GM18498 (cell line): ENCODE measurements around the gene EPHA10.
"Not testable (repeated sequence)": the region's sequence is repeated elsewhere in the genome, so short reads cannot be mapped to it uniquely, and the experiment has no call there.

Experiments
- ATAC-seq: cut with Tn5 transposase; IDR thresholded peaks from one replicate; pipeline ENCODE4 v1.9.1; 2021; ENCODE audit warnings: mild to moderate bottlenecking, moderate library complexity; ENCODE audit not compliant: unreplicated experiment

Gene EPHA10

DNA sequence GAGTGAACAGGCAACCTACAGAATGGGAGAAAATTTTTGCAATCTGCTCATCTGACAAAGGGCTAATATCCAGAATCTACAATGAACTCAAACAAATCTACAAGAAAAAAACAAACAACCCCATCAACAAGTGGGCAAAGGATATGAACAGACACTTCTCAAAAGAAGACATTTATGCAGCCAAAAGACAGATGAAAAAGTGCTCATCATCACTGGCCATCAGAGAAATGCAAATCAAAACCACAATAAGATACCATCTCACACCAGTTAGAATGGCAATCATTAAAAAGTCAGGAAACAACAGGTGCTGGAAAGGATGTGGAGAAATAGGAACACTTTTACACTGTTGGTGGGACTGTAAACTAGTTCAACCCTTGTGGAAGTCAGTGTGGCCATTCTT lies 6.5 kb upstream of the EPHA10 start:
- not testable (repeated sequence) for ATAC-seq

DNA sequence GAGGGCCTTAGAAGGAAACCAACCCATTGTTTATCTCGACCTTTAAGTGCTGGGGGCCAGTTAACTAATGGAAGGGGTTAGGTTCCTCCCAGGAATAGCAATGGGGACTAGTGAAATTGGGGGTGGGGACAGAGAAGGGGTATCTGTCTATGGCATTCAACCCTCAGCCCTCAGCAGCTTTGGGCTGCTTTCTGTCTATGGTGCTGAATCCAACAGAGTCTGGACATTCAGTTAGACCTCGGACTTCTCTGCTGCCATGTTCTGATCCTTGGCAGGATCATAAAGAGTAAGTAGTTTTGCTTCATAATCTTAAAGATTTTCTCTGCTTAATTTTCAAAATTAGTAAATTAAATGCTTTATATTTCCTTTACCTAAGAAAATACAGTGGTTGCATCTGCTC lies 2.6 kb upstream of the EPHA10 start:
- no peak for ATAC-seq

DNA sequence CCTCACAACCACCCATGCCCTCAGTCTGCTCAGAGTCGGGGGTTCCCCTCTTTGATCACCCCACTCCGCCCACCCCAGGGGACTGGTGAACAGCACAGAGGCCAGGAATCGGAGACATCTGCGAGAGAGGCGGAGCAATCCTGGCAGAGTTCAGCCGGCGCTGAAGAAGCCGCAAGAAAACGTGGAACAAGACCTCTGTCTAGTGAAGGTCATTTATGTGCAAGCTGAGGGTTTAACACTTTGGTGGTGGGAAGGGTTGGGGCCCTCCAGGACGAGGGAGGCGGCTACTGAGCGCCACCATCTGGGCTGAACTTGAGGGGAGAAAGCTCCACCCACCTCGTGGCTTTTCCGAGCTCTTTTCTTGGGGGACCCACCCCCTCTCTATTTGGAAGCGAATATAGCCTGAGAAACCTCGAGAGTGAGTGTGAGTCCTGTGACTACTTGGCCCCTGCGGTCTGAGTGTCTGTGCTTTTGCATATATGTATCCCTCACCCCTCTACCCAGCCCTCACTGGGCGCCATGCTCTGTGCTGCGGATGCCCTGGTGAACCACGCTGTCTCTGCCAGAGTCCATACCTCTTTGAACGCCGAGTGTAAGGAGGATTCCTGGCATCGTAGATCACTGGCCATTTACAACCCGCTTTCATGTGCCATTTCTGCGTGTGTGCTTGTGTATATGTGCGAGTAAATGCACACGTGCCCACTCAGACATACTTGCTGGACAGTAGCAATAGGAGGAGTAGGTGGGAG lies 1.2 kb upstream of the EPHA10 start:
- ATAC-seq: no peak

DNA sequence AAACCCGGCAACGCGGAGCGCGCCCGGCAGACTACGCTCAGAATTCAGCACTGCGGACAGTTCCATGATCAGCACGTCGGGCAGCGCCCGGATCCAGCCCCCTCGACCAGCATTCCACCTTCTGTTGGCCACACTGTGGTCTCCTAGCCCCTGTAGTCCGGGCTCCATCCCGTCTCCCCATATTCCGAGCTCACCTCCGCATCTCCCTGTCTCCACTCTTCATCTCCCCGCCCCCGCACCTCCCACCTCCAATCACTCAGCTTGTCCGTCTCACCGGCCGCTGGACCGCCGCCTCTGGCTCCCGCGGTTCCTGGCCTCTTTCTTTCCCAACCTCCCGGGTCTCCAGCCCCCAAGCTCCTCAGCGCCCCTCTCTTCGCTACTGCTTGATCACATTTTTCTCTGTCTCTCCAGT lies 500 bp downstream of the EPHA10 start:
- no peak for ATAC-seq

DNA sequence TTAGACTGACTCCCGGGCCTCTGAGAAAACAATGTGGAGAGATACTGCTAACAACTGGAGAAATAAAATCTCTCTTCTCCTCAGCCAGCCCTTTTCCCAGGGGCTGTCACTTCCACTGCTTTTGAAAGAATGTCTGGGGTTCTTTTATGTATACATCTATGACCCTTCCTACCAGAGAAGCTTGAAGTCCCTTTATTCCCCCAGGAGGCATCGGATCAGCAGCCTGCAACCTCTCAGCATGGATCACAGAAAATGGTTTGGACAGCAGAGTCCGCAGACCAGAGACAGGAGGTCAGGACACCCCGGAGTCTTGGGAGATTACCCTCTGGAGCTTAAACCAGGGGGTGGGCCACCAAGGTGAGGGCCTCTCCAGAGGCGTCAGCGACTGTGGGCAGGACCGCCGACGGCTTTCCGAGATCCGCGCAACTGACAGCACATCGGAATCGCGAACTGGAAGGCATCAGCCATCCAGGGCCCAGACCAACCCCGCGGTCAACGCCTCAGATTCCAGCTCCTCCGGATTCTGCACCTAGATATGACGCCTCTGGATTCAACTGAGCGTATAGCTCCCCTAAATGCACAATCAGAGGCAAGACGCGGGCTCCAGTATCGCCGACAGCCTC lies 1.0 kb downstream of the EPHA10 start:
- ATAC-seq: no peak

DNA sequence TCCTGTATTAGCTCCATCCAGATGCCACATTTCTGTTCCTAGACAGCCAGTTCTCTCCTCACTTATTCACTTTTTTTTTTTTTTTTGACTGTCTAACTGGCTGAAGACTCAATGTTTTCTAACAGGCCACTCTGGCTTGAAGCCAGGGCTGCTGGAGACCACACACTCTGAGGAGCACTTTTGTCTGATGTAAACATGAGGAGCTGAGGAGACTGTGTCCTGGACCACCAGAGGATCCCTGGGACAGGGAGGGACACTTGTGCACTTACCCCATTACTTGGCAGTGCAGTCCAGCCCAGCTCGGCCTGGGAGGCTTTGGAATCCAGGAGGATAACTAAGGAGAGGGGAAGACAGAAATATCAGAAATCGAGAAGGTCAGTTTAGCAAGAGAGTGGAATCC lies 2.4 kb downstream of the EPHA10 start:
- ATAC-seq: no peak

DNA sequence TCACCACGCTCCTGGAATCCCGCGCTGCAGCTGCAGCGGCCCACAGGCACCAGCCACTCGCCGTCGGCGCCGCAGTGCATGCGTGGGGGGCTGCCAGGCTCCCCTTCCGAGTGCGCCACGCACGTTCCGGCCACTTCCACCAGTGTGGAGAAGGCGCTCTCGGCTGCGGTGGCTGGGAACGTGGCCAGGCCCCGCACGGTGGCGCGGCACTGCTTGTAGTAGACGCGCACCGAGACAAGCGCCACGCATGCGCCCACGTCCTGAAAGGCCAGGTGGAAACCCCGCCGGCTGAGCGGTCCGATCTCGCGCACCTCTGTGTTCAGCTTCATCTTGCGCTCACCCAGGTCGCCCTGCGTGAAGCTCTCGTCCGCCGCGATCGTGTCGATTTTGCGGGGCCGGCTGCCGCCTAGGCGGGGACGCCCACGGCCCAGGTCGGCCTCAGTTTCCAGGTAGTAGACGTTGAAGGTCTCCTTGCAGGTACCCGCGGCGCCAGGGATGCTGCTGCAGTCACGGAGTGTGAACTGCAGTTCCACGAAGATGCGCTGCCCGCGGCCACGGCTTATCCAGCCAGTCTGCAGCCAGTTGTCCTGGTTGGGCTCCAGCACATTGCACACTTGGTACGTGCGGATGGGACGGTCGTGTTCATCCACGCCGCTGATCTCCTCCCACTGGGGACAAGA lies 3.4 kb downstream of the EPHA10 start:
- no peak for ATAC-seq

DNA sequence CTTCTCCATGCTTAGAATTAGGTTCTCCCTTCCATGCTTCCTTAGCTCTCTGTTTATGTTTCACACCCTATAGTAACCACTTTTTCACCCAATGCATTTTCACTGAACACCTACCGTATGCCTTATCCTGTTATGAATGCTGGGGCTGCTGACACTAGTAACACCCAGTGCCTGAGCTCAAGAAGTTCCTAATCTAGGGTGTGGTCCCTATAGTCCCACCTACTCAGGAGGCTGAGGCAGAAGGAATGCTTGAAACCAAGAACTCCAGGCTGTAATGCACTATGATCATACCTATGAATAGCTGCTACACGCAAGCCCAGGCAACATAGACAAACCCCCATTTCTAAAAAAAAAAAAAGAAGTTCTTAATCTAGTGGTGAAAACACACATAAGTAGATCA lies 5.5 kb downstream of the EPHA10 start:
- no peak for ATAC-seq

DNA sequence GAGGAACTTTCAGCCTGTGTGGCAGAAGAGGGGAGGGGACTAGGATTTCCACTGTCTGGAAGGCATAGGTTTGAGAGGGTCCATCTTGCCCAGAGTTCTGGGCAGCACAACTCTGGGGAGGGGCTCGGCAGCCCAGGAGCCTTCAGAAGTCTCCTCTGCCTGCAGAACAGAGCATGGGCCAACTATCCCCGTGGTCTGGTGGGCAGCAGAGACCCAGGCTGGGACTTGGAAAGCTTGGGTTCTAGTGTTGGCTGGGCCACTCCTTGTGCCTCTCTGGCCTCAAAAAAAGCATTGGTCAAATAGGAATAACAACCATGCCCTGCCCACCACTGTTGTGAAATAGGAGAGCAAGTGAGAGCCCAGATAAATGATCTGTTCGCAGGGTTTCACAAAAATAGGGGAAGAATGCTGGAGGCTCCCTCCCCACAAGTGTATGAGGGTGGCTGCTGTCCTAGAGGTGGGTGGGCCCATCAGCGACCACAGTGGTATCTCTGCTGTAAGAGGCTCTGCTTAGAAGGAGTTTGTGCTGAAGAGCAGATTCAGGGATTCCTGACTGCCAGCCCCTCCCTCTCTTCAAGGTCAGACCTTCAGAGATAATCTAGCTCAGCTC lies 8.9 kb downstream of the EPHA10 start:
- ATAC-seq: no peak

DNA sequence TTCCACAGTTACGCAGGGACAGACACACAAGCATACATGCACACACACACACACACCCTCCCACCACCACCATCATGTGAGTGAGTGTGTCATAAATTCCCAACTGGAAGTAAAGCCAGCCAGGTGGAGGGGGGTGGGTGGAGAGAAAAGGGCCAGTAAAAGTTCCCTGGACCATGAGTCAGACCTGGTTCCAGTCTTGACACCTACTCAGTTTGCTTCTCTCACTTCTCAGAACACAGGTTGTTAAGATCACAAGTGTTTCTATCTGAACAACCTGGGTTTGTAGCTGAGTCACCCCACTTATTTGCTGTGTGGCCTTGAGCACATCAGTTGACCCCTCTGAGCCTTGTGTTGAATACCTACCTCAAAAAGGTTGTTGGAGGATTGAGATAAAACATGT lies 9.6 kb downstream of the EPHA10 start:
- no peak for ATAC-seq

DNA sequence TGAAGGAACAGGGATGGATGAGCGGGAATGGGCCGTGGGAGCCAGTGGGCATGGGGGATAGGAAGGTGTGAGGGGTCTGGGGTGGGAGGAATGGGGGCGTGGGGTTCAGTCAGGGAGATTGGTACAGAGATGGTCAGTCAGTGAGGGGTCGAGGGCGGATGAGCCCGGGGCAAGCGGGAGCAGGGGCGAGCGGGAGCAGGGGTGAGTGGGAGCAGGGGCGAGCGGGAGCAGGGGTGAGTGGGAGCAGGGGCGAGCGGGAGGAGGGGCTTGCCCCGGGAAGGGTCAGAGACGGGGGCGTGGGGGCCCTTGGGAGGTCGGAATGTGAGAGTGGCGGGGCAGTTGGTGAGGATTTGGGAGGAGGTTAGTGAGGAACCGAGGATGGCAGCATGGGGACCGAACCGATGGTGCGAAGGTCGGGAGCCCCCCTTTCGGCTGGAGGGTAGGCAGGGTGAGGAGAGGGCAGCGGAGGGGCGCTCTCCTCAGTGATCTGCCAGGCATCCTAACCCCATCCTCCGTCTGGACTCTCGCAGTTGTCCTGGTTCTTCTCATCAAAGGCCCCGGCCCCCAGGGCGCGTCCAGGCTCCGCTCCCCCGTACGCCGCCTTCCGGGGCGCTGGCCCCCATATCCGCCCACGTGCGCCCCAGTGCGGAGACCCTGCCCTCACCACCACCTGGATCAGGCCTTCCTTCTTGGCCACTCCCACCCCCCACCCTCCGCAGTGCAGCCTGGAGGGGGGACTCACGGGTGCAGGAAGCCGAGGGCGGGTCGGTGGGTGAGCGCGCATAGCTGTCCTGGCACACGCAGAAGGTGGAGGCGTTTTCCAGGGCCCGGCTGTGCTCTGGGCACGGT lies 11.2 kb downstream of the EPHA10 start:
- no peak for ATAC-seq

DNA sequence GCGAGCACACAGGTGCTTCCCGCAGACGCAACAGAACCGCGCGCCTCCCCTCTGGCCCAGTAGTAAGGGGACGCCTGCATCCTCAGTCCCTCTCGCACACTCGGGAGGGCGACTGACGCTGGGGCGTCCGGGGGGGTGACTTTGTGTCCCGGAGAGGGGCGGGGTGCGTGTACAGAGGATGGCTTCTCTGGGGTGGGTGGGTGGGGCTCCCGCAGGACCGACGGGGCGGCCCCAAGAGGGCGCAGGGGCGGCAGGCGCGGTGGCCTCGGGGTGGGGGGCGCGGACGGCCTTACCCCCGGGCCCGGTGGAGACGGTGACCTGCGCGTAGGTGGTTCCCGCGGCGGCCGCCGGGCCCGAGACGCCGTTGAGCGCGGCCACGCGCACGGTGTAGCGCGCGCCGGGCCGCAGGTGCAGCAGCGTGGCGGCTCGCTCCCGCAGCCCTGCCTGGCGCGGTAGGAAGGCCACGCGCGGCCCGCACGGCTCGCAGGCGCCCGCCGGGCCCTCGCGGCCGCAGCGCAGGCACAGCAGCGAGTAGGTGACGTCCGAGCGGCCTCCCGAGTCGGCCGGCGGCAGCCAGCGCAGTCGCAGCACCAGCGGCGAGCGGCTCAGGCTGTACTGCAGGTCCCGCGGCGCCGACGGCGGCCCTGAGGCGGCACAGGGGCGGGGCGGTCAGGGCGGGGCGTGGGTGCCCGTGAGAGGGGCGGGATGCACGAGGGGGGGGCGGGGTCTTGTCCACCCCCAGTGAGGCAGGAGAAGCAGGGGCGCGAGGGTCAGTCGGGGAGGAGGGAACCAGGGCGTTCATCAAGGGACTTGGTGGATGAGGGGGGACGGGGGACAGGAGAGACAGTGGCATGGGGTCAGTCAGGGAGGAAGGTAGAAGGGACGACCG lies 12.1 kb downstream of the EPHA10 start:
- ATAC-seq: no peak

DNA sequence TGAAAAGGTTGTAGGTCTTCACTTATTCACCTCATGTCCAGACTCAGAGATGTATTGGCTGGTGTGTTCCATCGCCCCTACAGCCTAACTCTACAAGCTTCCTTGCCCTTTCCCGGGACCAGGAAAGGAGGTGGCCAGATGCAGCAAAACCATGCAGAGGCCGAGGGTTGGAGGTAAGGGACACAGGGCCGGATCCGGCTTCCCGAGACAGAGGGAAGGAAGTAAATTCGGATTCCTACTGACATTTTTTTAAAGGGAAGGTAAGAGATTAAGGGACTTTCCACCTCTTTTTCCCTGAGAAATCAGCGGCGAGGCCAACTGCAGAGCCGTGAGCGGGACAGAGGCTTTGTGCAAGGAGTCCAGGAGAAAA lies 12.7 kb downstream of the EPHA10 start:
- no peak for ATAC-seq

DNA sequence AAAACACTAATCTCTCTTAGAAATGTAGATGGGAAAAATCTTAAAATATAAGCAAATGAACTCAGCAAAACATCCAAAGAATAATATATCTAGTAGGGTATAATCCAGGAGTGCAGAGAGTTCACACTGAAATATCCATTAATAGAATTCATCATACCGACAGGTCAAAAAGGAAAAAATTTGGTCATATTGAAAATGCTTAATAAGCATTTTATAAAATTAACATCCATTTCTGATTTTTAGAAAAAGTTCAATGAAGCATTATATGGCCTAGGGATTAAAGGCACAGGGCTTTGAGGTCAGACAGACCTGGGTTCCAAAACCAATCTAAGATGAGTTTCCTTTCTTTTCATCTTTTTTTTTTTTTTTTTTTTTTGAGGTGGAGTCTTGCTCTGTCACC lies 16.4 kb downstream of the EPHA10 start:
- ATAC-seq: no peak

DNA sequence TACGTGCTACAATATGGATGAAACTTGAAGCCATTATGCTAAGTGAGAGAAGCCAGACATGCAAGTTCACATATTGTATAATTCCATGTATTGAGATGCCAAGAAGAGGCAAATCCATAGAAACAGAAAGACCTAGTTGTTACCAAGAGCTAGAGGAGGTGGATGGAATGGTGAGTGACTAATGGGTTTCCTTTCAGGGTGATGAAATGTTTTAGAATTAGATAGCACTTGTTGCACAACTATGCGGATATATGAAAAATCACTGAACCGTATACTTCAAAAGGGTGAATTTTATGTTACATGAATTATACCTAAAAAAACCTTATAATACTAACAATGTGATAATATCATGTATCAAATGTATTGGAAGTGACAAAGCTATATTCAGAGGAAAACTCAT lies 18.1 kb downstream of the EPHA10 start:
- ATAC-seq: no peak

DNA sequence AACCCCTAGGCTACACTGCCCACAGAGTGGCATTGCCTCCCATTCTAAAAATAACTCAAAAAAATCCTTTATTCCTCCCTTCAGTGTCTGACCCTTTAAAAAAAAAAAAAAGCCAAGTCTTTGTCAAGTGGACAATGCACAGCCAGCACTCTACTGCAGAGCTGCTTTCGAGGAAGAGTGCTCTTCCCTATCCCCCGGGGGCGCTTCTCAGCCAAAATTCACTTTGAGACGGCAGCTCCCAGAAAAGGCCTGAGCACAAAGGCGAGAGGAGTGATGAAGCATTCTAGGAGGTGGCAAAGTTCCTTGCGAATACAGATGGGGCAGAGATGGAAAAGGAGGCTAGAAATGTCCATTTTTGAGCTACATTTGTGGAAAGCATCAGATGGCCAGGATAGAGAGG lies 23.3 kb downstream of the EPHA10 start:
- ATAC-seq: no peak

DNA sequence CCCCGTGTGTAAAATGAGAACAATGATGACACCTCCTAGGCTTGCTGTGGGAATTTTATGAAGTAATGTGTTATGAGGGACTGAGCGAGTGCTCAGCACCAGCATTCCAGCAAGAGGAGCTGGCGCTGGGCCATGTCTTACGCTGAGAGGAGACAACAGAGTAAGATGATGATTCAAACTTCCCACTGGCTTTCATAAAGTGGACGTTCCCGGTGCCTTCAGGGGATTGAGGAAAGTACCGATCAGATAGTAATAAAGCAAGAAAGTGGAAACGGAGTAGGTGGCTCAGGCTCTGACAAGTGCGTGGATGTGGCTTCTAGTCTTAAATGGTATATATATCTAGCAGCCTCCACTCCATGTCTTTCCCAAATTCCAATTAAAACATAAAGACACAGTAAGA lies 23.8 kb downstream of the EPHA10 start:
- no peak for ATAC-seq

DNA sequence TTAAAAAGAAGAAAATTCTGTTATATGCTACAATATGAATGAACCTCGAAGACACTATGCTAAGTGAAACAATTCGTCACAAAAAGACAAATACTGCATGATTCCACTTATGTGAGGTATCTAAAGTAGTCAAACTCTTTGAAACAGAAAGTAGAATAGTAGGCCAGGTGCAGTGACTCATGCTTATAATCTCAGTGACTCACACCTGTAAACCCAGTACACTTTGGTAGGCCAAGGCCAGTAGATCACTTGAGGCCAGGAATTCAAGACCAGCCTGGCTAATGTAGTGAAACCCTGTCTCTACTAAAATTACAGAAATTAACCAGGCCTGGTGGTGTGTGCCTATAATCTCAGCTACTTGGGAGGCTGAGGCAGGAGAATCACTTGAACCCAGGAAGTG lies 25.7 kb downstream of the EPHA10 start:
- ATAC-seq: no peak

DNA sequence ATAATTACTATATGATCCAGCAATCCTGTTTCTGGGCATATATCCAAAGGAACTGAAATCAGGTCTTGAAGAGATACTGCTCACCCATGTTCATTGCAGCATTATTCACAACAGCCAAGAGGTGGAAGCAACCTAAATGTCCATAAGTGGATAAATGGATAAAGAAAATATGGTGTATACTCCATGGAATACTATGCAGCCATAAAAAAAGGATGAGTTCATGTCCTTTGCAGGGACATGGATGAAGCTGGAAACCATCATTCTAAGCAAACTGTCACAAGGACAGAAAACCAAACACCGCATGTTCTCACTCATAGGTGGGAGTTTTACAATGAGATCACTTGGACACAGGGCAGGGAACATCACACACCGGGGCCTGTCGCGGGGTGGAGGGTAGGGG lies 26.3 kb downstream of the EPHA10 start:
- ATAC-seq: not testable (repeated sequence)

DNA sequence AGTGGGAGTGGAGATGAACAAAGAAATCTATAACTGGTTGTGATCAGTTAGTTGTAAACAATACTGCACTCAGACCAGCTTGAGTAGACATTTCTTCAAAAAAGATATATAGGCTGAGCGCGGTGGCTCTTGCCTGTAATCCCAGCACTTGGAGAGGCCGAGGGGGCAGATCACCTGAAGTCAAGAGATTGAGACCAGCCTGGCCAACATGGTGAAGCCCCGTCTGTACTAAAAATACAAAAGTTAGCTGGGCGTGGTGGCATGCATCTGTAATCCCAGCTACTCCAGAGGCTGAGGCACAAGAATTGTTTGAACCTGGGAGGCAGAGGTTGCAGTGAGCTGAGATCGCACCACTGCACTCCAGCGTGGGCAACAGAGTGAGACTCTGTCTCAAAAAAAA lies 26.9 kb downstream of the EPHA10 start:
- ATAC-seq: not testable (repeated sequence)
